Measurements from ENCODE around the gene SLC15A4.

The SLC15A4 gene

DNA sequence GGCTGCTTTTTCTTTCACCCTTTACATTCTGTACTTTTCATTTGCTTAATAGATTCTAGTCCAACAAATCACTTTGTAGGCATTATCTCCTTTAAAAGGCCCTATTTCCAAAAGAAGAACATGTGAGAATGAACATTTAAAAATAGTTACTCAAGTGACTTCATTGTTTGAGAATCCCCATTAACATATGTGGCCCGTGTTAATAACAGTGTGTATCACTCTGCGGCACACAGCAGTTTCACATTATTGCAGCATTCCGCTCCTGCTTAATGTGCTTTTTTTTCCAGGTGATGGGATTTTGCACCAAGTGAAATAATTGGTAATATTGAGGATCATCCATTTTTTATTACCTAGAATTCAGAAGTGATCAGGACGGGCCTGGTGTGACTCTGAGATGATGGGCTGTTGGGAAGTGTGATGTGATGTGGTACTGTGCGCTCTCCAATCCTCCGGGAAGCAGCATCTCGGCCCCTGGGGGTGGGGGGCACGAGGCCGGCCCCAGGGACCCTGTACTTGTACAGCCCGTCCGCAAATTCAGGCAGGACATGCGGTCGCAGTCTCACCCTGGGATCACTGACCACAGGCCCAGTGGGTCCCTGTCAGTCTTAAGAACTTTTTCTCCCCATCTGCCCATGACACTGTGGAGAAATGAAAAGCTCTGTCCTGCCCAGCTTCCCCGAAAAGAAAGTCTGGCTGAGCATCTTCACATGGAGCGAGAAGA is 32.9 kb downstream of the SLC15A4 start:
- H3K9me3 ChIP-seq (ENCODE audit: control insufficient read depth, insufficient read depth, low read length) = no peaks in the 10 kb centered on the region
- H3K27me3 ChIP-seq (ENCODE audit: control insufficient read depth, insufficient read depth, low read length) = no peaks in the 10 kb centered on the region
- H3K36me3 ChIP-seq (ENCODE audit: control insufficient read depth, insufficient read depth, low read length) = peaks cover 53% of the 10 kb centered on the region
- H3K27ac ChIP-seq (ENCODE audit: low read depth, low read length) = no peak overlapping the region
- no peak overlapping the region for H3K4me3 ChIP-seq (ENCODE audit: low read depth, low read length)
- H3K4me1 ChIP-seq (ENCODE audit: control insufficient read depth, insufficient read depth, low read length) = no peaks in the 10 kb centered on the region
- H3K9ac ChIP-seq (ENCODE audit: low read depth, low read length) = no peak overlapping the region

DNA sequence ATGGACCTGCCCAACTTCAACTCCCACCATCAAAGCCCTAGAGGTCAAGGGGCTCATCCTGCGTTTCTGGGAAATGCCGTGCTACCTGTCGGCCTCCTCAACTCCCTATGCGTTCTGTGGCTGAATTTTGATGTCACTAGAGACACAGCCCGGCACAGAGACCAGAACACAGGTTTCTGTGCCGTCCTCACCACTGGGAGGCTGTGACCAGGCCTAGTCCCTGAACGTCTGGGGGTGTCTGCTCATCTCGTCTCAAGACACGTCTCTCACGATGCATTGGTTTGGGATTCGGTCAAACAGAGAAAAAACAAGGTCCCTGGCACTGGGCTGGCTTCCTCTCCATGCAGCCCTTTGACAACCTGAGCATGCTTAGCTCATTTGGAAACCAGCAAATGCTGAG is 33.5 kb downstream of the SLC15A4 start:
- Histone ChIP-seq H3K36me3 (ENCODE audit: control insufficient read depth, insufficient read depth, low read length) (peaks cover 47% of the 10 kb centered on the region), H3K9me3 (ENCODE audit: control insufficient read depth, insufficient read depth, low read length) (no peaks in the 10 kb centered on the region)

DNA sequence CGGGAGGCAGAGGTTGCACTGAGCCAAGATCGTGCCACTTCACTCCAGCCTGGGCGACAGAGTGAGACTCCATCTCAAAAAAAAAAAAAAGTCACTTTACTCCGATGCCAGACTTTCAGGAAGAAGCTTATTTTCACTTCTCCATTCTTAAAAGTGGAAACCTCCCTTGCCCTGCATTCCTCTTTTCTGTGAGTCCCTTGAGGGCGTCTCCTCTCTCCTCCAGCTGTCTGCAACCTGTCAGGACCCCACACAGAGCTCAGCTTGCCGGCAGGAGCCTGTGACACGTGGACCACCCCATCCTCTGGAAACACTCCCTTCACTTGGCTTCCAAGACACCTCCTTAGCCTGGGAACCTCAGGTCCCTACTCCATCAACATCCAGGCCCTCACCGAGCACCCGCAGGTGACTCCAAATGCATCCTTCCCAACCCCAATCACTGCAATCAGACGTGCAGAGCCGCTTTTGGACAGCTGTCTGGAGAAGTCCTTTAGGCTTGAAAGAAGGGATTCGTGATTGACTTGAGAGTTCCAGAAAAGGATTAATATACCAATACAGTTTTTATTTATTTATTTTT is 34.3 kb downstream of the SLC15A4 start:
- peaks cover 39% of the 10 kb centered on the region for H3K36me3 ChIP-seq (ENCODE audit: control insufficient read depth, insufficient read depth, low read length)
- H3K4me1 ChIP-seq (ENCODE audit: control insufficient read depth, insufficient read depth, low read length) = no peaks in the 10 kb centered on the region
- no peaks in the 10 kb centered on the region for H3K27me3 ChIP-seq (ENCODE audit: control insufficient read depth, insufficient read depth, low read length)

More for the DNA sequence above, 33.5 kb downstream of the SLC15A4 start:
- H3K9ac ChIP-seq (ENCODE audit: low read depth, low read length) = no peak overlapping the region
- no peaks in the 10 kb centered on the region for H3K4me1 ChIP-seq (ENCODE audit: control insufficient read depth, insufficient read depth, low read length)
- no peaks in the 10 kb centered on the region for H3K27me3 ChIP-seq (ENCODE audit: control insufficient read depth, insufficient read depth, low read length)
- no peak overlapping the region for H3K27ac ChIP-seq (ENCODE audit: low read depth, low read length)
- H3K4me3 ChIP-seq (ENCODE audit: low read depth, low read length) = no peak overlapping the region

DNA sequence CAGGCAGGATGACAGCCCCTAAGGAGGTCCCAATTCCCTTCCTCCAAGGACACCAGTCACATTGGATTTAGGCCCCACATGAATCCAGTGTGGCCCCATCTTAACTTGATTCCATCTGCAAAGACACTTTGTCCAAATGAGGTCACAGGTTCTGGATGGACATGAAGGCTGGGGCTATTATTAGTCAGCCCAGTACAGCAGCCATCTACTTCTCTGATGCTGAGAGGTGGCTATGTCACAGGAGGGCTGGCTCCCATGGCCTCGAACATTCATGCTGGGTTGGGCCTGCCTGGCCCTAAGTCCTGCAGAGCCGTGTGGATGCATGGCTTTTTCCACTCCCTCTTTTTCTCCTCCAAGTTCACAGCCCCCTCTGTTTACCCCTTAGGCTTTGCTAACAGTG is 35.9 kb downstream of the SLC15A4 start:
- no peak overlapping the region for H3K4me3 ChIP-seq (ENCODE audit: low read depth, low read length)
- no peaks in the 10 kb centered on the region for H3K9me3 ChIP-seq (ENCODE audit: control insufficient read depth, insufficient read depth, low read length)
- no peaks in the 10 kb centered on the region for H3K4me1 ChIP-seq (ENCODE audit: control insufficient read depth, insufficient read depth, low read length)
- H3K9ac ChIP-seq (ENCODE audit: low read depth, low read length) = no peak overlapping the region
- H3K36me3 ChIP-seq (ENCODE audit: control insufficient read depth, insufficient read depth, low read length) = peaks cover 23% of the 10 kb centered on the region
- H3K27me3 ChIP-seq (ENCODE audit: control insufficient read depth, insufficient read depth, low read length) = no peaks in the 10 kb centered on the region
- H3K27ac ChIP-seq (ENCODE audit: low read depth, low read length) = no peak overlapping the region

More for the DNA sequence above, 34.3 kb downstream of the SLC15A4 start:
- no peaks in the 10 kb centered on the region for H3K9me3 ChIP-seq (ENCODE audit: control insufficient read depth, insufficient read depth, low read length)
- H3K9ac ChIP-seq (ENCODE audit: low read depth, low read length) = no peak overlapping the region
- H3K27ac ChIP-seq (ENCODE audit: low read depth, low read length) = no peak overlapping the region
- no peak overlapping the region for H3K4me3 ChIP-seq (ENCODE audit: low read depth, low read length)

DNA sequence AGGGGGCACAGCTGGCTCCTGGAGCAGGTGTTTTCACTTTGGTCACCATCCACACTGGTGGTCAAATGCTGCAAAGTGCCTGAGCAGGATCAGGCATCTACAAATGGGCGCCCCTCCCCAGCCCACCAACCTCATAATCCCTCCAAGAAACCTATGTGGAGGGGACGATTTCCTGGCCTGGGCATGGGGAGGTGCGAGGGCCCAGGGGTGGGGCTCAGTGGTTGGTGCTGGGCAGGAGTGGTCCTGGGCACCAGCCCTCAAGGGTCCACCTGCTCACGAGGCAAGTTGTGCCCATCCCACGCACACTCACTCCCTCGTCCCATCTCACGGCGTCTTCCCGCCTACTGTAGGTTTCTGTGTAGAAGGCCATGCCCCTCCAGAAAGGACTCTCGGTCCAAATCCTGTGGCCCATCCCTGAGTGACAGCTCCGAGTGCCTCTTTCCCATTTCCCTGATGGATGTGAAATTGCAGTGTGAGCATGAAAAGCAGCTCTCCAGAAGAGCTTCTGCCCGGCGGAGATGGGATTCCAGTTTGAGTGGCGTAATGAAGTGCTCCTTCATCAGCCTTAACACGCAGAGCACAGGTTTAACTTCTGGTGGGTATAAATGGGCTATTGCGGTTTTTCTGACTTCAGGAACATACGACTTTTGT is 36.9 kb downstream of the SLC15A4 start:
- no peak overlapping the region for H3K4me3 ChIP-seq (ENCODE audit: low read depth, low read length)
- H3K27me3 ChIP-seq (ENCODE audit: control insufficient read depth, insufficient read depth, low read length) = no peaks in the 10 kb centered on the region
- H3K9me3 ChIP-seq (ENCODE audit: control insufficient read depth, insufficient read depth, low read length) = no peaks in the 10 kb centered on the region
- no peak overlapping the region for H3K9ac ChIP-seq (ENCODE audit: low read depth, low read length)
- peaks cover 14% of the 10 kb centered on the region for H3K36me3 ChIP-seq (ENCODE audit: control insufficient read depth, insufficient read depth, low read length)
- H3K27ac ChIP-seq (ENCODE audit: low read depth, low read length) = no peak overlapping the region
- 0 out of 2 replicates have a peak, but pooled peaks cover 4% of the 10 kb centered on the region for H3K4me1 ChIP-seq (ENCODE audit: control insufficient read depth, insufficient read depth, low read length)

DNA sequence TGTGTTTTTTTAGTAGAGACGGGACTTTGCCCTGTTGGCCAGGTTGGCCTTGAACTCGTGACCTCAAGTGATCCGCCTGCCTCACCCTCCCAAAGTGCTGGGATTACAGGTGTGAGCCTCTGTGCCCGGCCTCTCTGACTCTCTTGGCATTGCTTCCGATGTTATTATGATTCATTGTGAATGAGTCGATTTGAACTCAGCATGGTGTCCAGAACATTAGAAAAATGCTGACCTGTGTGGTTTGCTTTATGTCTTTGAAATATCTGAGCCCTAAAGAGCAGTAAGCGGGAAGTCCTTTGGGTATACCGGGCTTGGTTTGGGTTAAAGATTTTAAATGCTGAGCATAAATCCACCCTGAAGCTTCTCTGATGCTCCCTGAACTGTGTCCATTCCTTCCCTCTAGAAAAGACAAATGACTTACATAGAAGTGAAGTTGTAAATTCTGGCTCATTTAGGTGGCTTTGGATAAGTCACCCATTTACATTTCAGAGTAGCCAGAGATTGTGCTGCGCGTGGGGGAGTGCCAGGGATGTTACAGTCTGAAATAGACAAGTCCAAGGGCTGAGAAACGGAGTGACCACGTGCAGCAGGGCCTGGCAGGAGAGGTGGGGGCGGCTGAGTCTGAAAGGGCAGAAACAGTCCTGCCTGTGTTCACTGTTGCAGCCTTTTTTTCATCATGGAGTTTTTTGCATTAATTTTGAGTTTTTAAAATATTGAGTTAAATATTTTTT is 39.6 kb downstream of the SLC15A4 start:
- no peaks in the 10 kb centered on the region for H3K36me3 ChIP-seq (ENCODE audit: control insufficient read depth, insufficient read depth, low read length)
- H3K4me1 ChIP-seq (ENCODE audit: control insufficient read depth, insufficient read depth, low read length) = 0 out of 2 replicates have a peak, but pooled peaks cover 4% of the 10 kb centered on the region
- no peaks in the 10 kb centered on the region for H3K9me3 ChIP-seq (ENCODE audit: control insufficient read depth, insufficient read depth, low read length)
- no peaks in the 10 kb centered on the region for H3K27me3 ChIP-seq (ENCODE audit: control insufficient read depth, insufficient read depth, low read length)
- no peak overlapping the region for H3K27ac ChIP-seq (ENCODE audit: low read depth, low read length)
- H3K4me3 ChIP-seq (ENCODE audit: low read depth, low read length) = no peak overlapping the region
- H3K9ac ChIP-seq (ENCODE audit: low read depth, low read length) = no peak overlapping the region

DNA sequence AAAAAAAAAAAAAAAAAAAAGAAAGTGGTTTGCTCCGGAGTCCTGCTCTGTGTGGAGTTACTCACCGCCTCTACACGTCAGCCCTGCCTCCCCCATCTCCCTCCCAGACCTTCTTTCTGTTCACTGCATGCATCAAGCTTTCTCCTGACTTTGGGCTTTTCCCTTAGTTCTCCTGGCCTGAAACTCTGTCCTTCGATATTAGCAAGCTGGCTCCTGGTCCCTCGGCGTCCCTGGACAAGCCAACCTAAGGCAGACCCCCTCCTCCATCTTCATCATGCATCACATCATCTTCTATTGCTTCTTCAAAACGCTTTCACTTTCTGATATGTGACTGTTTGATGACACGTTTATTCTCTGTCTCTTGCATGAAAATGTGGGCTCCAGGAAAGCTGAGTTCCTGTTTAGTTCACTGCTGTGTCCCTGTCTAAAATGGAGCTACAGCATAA is 40.6 kb downstream of the SLC15A4 start:
- Histone ChIP-seq H3K4me1 (ENCODE audit: control insufficient read depth, insufficient read depth, low read length) (0 out of 2 replicates have a peak, but pooled peaks cover 4% of the 10 kb centered on the region), H3K36me3 (ENCODE audit: control insufficient read depth, insufficient read depth, low read length) (no peaks in the 10 kb centered on the region), H3K27ac (ENCODE audit: low read depth, low read length) (no peak overlapping the region), H3K4me3 (ENCODE audit: low read depth, low read length) (no peak overlapping the region), H3K27me3 (ENCODE audit: control insufficient read depth, insufficient read depth, low read length) (no peaks in the 10 kb centered on the region), H3K9me3 (ENCODE audit: control insufficient read depth, insufficient read depth, low read length) (no peaks in the 10 kb centered on the region), H3K9ac (ENCODE audit: low read depth, low read length) (no peak overlapping the region)

DNA sequence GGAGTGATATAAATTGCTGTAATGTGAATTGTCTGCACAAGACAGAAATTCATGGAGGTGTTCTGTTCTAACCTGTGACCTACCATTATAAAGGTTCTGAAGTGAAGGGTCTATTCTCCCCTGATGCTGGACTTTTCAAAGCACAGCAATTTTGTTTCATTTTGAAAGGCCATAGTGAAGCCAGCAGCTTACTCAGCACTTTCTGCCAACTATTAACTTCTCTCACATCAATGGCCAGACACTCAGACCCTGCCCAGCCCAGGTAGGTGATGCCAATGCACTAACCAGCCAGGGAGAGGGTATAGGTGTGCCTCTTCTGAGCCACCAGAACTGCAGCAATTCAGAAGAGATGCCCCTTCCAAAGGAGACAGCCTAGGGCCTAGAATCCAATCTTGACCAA is 43.9 kb downstream of the SLC15A4 start:
- no peak overlapping the region for H3K9ac ChIP-seq (ENCODE audit: low read depth, low read length)
- H3K4me3 ChIP-seq (ENCODE audit: low read depth, low read length) = no peak overlapping the region
- no peaks in the 10 kb centered on the region for H3K9me3 ChIP-seq (ENCODE audit: control insufficient read depth, insufficient read depth, low read length)
- no peak overlapping the region for H3K27ac ChIP-seq (ENCODE audit: low read depth, low read length)
- H3K36me3 ChIP-seq (ENCODE audit: control insufficient read depth, insufficient read depth, low read length) = no peaks in the 10 kb centered on the region
- H3K27me3 ChIP-seq (ENCODE audit: control insufficient read depth, insufficient read depth, low read length) = no peaks in the 10 kb centered on the region
- H3K4me1 ChIP-seq (ENCODE audit: control insufficient read depth, insufficient read depth, low read length) = 0 out of 2 replicates have a peak, but pooled peaks cover 4% of the 10 kb centered on the region

DNA sequence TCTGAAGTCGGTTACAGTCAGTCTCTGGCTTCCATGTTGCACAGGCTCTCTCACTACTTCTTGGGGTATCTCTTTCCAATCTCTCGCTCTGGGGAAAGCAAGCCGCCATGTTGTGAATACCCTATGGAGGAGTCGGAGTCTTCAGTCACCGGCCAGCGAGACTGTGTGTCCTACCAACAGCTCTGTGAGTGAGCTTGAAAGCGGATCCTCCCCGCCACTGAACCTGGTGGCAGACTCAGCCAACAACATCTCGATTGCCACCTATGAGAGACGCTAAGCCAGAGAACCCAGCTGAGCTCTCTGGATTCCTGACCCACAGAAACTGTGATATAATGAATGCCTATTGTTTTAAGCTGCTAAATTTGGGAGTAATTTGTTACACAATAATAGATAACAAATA is 51.5 kb downstream of the SLC15A4 start:
- Histone ChIP-seq H3K4me3 (ENCODE audit: low read depth, low read length) (no peak overlapping the region), H3K36me3 (ENCODE audit: control insufficient read depth, insufficient read depth, low read length) (no peaks in the 10 kb centered on the region), H3K4me1 (ENCODE audit: control insufficient read depth, insufficient read depth, low read length) (peaks cover 6% of the 10 kb centered on the region; the same call in 1 of the 2 replicates), H3K9ac (ENCODE audit: low read depth, low read length) (no peak overlapping the region), H3K9me3 (ENCODE audit: control insufficient read depth, insufficient read depth, low read length) (no peaks in the 10 kb centered on the region), H3K27ac (ENCODE audit: low read depth, low read length) (no peak overlapping the region), H3K27me3 (ENCODE audit: control insufficient read depth, insufficient read depth, low read length) (peaks cover 2% of the 10 kb centered on the region; the same call in 1 of the 2 replicates)

DNA sequence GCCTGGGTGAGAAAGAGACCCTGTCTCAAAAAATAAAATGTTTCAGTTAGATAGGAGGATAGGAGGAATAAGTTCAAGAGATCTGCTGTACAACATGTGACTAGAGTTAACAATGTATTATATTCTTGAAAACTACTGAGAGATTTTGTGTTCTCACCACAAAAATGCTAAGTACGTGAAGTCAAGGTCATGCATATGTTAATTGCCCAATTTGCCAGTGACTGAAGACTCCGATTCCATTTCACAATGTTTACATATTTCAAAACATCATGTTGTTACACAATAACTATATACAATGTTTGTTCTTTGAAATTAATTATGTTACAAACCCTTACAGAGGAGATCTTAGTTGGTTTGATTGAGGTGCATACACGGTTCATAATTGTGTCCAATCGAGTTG is 52.1 kb downstream of the SLC15A4 start:
- Histone ChIP-seq H3K27me3 (ENCODE audit: control insufficient read depth, insufficient read depth, low read length) (peaks cover 2% of the 10 kb centered on the region; the same call in 1 of the 2 replicates), H3K4me1 (ENCODE audit: control insufficient read depth, insufficient read depth, low read length) (peaks cover 8% of the 10 kb centered on the region; the same call in 1 of the 2 replicates), H3K9ac (ENCODE audit: low read depth, low read length) (no peak overlapping the region), H3K36me3 (ENCODE audit: control insufficient read depth, insufficient read depth, low read length) (no peaks in the 10 kb centered on the region), H3K9me3 (ENCODE audit: control insufficient read depth, insufficient read depth, low read length) (no peaks in the 10 kb centered on the region), H3K4me3 (ENCODE audit: low read depth, low read length) (no peak overlapping the region), H3K27ac (ENCODE audit: low read depth, low read length) (no peak overlapping the region)
